HEK293 (cell line): ENCODE data around the gene KCNQ2.

ENCODE experiments used
- AEBP2 ChIP-seq: fragments of 450-650 bp; formaldehyde crosslinking; IDR thresholded peaks from 2 replicates; pipeline ENCODE4 v1.5.1; 2016; ENCODE audit warnings: missing biosample characterization, missing genetic modification characterization, borderline replicate concordance
- BCL11B ChIP-seq: fragments of 450-650 bp; formaldehyde crosslinking; IDR thresholded peaks from 2 replicates; pipeline ENCODE4 v1.5.1; 2016; ENCODE audit warnings: low read depth, missing biosample characterization, missing genetic modification characterization
- IKZF3 ChIP-seq: fragments of 450-650 bp; IDR thresholded peaks from 2 replicates; pipeline ENCODE4 v1.5.0; 2018; ENCODE audit warnings: missing biosample characterization, mild to moderate bottlenecking, missing genetic modification characterization, moderate library complexity
- KLF1 ChIP-seq: fragments of 450-650 bp; formaldehyde crosslinking; IDR thresholded peaks from 2 replicates; pipeline ENCODE4 v1.5.1; 2016; ENCODE audit warnings: missing biosample characterization, missing genetic modification characterization
- MYNN ChIP-seq: fragments of 450-650 bp; formaldehyde crosslinking; IDR thresholded peaks from 2 replicates; pipeline ENCODE4 v1.5.1; 2016; ENCODE audit warnings: missing biosample characterization, missing genetic modification characterization, borderline replicate concordance
- REST ChIP-seq: fragments of 450-650 bp; formaldehyde crosslinking; IDR thresholded peaks from 2 replicates; pipeline ENCODE4 v1.5.1; 2016; ENCODE audit warnings: missing biosample characterization, missing genetic modification characterization
- SP3 ChIP-seq: fragments of 450-650 bp; formaldehyde crosslinking; IDR thresholded peaks from 2 replicates; pipeline ENCODE4 v1.5.1; 2016; ENCODE audit warnings: missing biosample characterization, missing genetic modification characterization
- TCF7L2 ChIP-seq: IDR thresholded peaks from 2 replicates; pipeline ENCODE4 v1.6.1; 2011; ENCODE audit warnings: low read depth, mild to moderate bottlenecking, inconsistent platforms, low read length, moderate library complexity, borderline replicate concordance
- YY2 ChIP-seq: fragments of 450-650 bp; formaldehyde crosslinking; IDR thresholded peaks from 2 replicates; pipeline ENCODE4 v1.5.1; 2016; ENCODE audit warnings: missing biosample characterization, missing genetic modification characterization
- ZBTB11 ChIP-seq: fragments of 450-650 bp; formaldehyde crosslinking; conservative IDR thresholded peaks from 2 replicates; pipeline ENCODE4 v1.5.1; 2016; ENCODE audit warnings: low read depth, missing biosample characterization, missing genetic modification characterization
- ZBTB44 ChIP-seq: fragments of 450-650 bp; IDR thresholded peaks from 2 replicates; pipeline ENCODE4 v1.5.1; 2018; ENCODE audit warnings: missing biosample characterization, mild to moderate bottlenecking, missing genetic modification characterization
- ZIC2 ChIP-seq: fragments of 450-650 bp; formaldehyde crosslinking; IDR thresholded peaks from 2 replicates; pipeline ENCODE4 v1.5.1; 2016; ENCODE audit warnings: missing biosample characterization, missing genetic modification characterization
- ZNF10 ChIP-seq: fragments of 450-650 bp; formaldehyde crosslinking; IDR thresholded peaks from 2 replicates; pipeline ENCODE4 v1.5.1; 2017; ENCODE audit warnings: missing biosample characterization, missing genetic modification characterization
- ZNF121 ChIP-seq: fragments of 450-650 bp; formaldehyde crosslinking; IDR thresholded peaks from 2 replicates; pipeline ENCODE4 v1.5.1; 2016; ENCODE audit warnings: missing biosample characterization, missing genetic modification characterization
- ZNF16 ChIP-seq: fragments of 450-650 bp; formaldehyde crosslinking; IDR thresholded peaks from 2 replicates; pipeline ENCODE4 v1.5.1; 2016; ENCODE audit warnings: low read depth, missing biosample characterization, missing genetic modification characterization
- ZNF239 ChIP-seq: fragments of 450-650 bp; formaldehyde crosslinking; IDR thresholded peaks from 2 replicates; pipeline ENCODE4 v1.5.1; 2016; ENCODE audit warnings: missing biosample characterization, missing genetic modification characterization
- ZNF24 ChIP-seq: fragments of 450-650 bp; formaldehyde crosslinking; IDR thresholded peaks from 2 replicates; pipeline ENCODE4 v1.5.1; 2016; ENCODE audit warnings: missing biosample characterization, missing genetic modification characterization
- ZNF354C ChIP-seq: fragments of 450-650 bp; formaldehyde crosslinking; IDR thresholded peaks from 2 replicates; pipeline ENCODE4 v1.5.1; 2016; ENCODE audit warnings: missing biosample characterization, missing genetic modification characterization, low read depth, borderline replicate concordance
- ZNF394 ChIP-seq: fragments of 450-650 bp; formaldehyde crosslinking; IDR thresholded peaks from 2 replicates; pipeline ENCODE4 v1.5.1; 2016; ENCODE audit warnings: missing biosample characterization, missing genetic modification characterization, mild to moderate bottlenecking, moderate library complexity, borderline replicate concordance
- ZNF423 ChIP-seq: fragments of 450-650 bp; formaldehyde crosslinking; IDR thresholded peaks from 2 replicates; pipeline ENCODE4 v1.5.1; 2016; ENCODE audit warnings: missing biosample characterization, missing genetic modification characterization
- ZNF530 ChIP-seq: fragments of 450-650 bp; formaldehyde crosslinking; IDR thresholded peaks from 2 replicates; pipeline ENCODE4 v1.5.1; 2016; ENCODE audit warnings: low read depth, missing biosample characterization, missing genetic modification characterization
- ZNF549 ChIP-seq: fragments of 450-650 bp; IDR thresholded peaks from 2 replicates; pipeline ENCODE4 v1.5.1; 2018; ENCODE audit warnings: missing biosample characterization, missing genetic modification characterization, mild to moderate bottlenecking, inconsistent platforms, moderate library complexity
- ZNF585B ChIP-seq: fragments of 450-650 bp; formaldehyde crosslinking; IDR thresholded peaks from 2 replicates; pipeline ENCODE4 v1.5.1; 2016; ENCODE audit warnings: missing biosample characterization, missing genetic modification characterization
- ZNF76 ChIP-seq: fragments of 450-650 bp; formaldehyde crosslinking; IDR thresholded peaks from 2 replicates; pipeline ENCODE4; 2016; ENCODE audit warnings: low read depth, missing biosample characterization, missing genetic modification characterization, borderline replicate concordance
- ZNF791 ChIP-seq: fragments of 450-650 bp; formaldehyde crosslinking; IDR thresholded peaks from 2 replicates; pipeline ENCODE4 v1.5.1; 2016; ENCODE audit warnings: missing biosample characterization, missing genetic modification characterization
- TF ChIP-seq, protein P1 (sequence below): fragments of 450-650 bp; formaldehyde crosslinking; IDR thresholded peaks from 2 replicates; pipeline ENCODE4 v1.5.1; 2017; ENCODE audit warnings: missing biosample characterization, missing genetic modification characterization
- TF ChIP-seq, protein P2 (sequence below): fragments of 450-650 bp; formaldehyde crosslinking; IDR thresholded peaks from 2 replicates; pipeline ENCODE4 v1.5.1; 2016; ENCODE audit warnings: missing biosample characterization, missing genetic modification characterization

Gene KCNQ2

GRCh38 chr20:63499338-63499969, 27.0 kb upstream of the KCNQ2 start (continued):
- peak; percentile 52; the same call in 1 of the 2 replicates for TF ChIP-seq SP3
- TF ChIP-seq ZNF354C (tag by site-specific recombination) = no peak
- TF ChIP-seq, protein P1, sequence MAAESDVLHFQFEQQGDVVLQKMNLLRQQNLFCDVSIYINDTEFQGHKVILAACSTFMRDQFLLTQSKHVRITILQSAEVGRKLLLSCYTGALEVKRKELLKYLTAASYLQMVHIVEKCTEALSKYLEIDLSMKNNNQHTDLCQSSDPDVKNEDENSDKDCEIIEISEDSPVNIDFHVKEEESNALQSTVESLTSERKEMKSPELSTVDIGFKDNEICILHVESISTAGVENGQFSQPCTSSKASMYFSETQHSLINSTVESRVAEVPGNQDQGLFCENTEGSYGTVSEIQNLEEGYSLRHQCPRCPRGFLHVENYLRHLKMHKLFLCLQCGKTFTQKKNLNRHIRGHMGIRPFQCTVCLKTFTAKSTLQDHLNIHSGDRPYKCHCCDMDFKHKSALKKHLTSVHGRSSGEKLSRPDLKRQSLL = peak; percentile 95
- TF ChIP-seq ZNF530 (tag by site-specific recombination) = no peak
- no peak for TF ChIP-seq BCL11B
- no peak for TF ChIP-seq ZNF76 (tag by site-specific recombination)
- TF ChIP-seq IKZF3 (tag by site-specific recombination) = no peak
- no peak for TF ChIP-seq ZNF791 (tag by site-specific recombination)
- no peak for TF ChIP-seq MYNN (tag by site-specific recombination)
- no peak for TF ChIP-seq ZBTB44 (tag by site-specific recombination)
- TF ChIP-seq ZIC2 (tag by site-specific recombination) = no peak
- no peak for TF ChIP-seq REST (tag by site-specific recombination)
- no peak for TF ChIP-seq TCF7L2
- TF ChIP-seq AEBP2 (tag by site-specific recombination) = no peak
- no peak for TF ChIP-seq ZNF394 (tag by site-specific recombination)
- no peak for TF ChIP-seq ZNF16
- TF ChIP-seq, protein P2, sequence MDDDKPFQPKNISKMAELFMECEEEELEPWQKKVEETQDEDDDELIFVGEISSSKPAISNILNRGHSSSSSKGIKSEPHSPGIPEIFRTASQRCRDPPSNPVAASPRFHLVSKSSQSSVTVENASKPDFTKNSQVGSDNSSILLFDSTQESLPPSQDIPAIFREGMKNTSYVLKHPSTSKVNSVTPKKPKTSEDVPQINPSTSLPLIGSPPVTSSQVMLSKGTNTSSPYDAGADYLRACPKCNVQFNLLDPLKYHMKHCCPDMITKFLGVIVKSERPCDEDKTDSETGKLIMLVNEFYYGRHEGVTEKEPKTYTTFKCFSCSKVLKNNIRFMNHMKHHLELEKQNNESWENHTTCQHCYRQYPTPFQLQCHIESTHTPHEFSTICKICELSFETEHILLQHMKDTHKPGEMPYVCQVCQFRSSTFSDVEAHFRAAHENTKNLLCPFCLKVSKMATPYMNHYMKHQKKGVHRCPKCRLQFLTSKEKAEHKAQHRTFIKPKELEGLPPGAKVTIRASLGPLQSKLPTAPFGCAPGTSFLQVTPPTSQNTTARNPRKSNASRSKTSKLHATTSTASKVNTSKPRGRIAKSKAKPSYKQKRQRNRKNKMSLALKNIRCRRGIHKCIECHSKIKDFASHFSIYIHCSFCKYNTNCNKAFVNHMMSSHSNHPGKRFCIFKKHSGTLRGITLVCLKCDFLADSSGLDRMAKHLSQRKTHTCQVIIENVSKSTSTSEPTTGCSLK (tag by site-specific recombination) = no peak
- TF ChIP-seq KLF1 (tag by site-specific recombination) = peak; percentile 72; the same call in 1 of the 2 replicates
- TF ChIP-seq ZBTB11 = no peak
- no peak for TF ChIP-seq ZNF239 (tag by site-specific recombination)
- peak; percentile 68 for TF ChIP-seq ZNF423 (tag by site-specific recombination)
- TF ChIP-seq YY2 = no peak
- TF ChIP-seq ZNF585B (tag by site-specific recombination) = no peak
- TF ChIP-seq ZNF10 (tag by site-specific recombination) = no peak
- TF ChIP-seq ZNF121 = no peak
- TF ChIP-seq ZNF24 = no peak
- TF ChIP-seq ZNF549 (tag by site-specific recombination) = no peak
